ENCODE measurements around the gene DYNLT1.
"Not testable (repeated sequence)": the region's sequence is repeated elsewhere in the genome, so short reads cannot be mapped to it uniquely, and the experiment has no call there.

DYNLT1 gene

GRCh38 chr6:158626360-158627167 is 18.0 kb downstream of the DYNLT1 start:
- H3K9ac ChIP-seq (ENCODE audit: low read depth, low read length), result no peak overlapping the region
- H3K9me3 ChIP-seq (ENCODE audit: control insufficient read depth, insufficient read depth, low read length), result no peaks in the 10 kb centered on the region
- H3K36me3 ChIP-seq (ENCODE audit: insufficient read depth, low read length), result peaks cover 24% of the 10 kb centered on the region
- peaks cover 6% of the 10 kb centered on the region for H3K4me1 ChIP-seq (ENCODE audit: insufficient read depth, low read length)

GRCh38 chr6:158625881-158626305 is 18.6 kb downstream of the DYNLT1 start:
- Histone ChIP-seq H3K36me3 (ENCODE audit: insufficient read depth, low read length) (peaks cover 21% of the 10 kb centered on the region), H3K9ac (ENCODE audit: low read depth, low read length) (no peak overlapping the region), H3K4me1 (ENCODE audit: insufficient read depth, low read length) (peaks cover 6% of the 10 kb centered on the region), H3K9me3 (ENCODE audit: control insufficient read depth, insufficient read depth, low read length) (no peaks in the 10 kb centered on the region)

- Histone ChIP-seq H3K36me3 (ENCODE audit: insufficient read depth, low read length) (peaks cover 16% of the 10 kb centered on the region), H3K4me1 (ENCODE audit: insufficient read depth, low read length) (peaks cover 6% of the 10 kb centered on the region), H3K9ac (ENCODE audit: low read depth, low read length) (no peak overlapping the region), H3K9me3 (ENCODE audit: control insufficient read depth, insufficient read depth, low read length) (no peaks in the 10 kb centered on the region)
Measured at GRCh38 chr6:158624684-158625682, 19.6 kb downstream of the DYNLT1 start.

GRCh38 chr6:158622545-158623190 is 21.9 kb downstream of the DYNLT1 start:
- H3K4me1 ChIP-seq (ENCODE audit: insufficient read depth, low read length), result no peaks in the 10 kb centered on the region
- H3K9ac ChIP-seq (ENCODE audit: low read depth, low read length), result no peak overlapping the region
- H3K36me3 ChIP-seq (ENCODE audit: insufficient read depth, low read length), result peaks cover 12% of the 10 kb centered on the region

GRCh38 chr6:158621694-158622544 is 22.6 kb downstream of the DYNLT1 start:
- Histone ChIP-seq H3K4me1 (ENCODE audit: insufficient read depth, low read length) (no peaks in the 10 kb centered on the region), H3K9ac (ENCODE audit: low read depth, low read length) (no peak overlapping the region), H3K36me3 (ENCODE audit: insufficient read depth, low read length) (peaks cover 12% of the 10 kb centered on the region), H3K9me3 (ENCODE audit: control insufficient read depth, insufficient read depth, low read length) (no peaks in the 10 kb centered on the region)

More at GRCh38 chr6:158622545-158623190, 21.9 kb downstream of the DYNLT1 start:
- no peaks in the 10 kb centered on the region for H3K9me3 ChIP-seq (ENCODE audit: control insufficient read depth, insufficient read depth, low read length)

GRCh38 chr6:158620963-158621693 is 23.4 kb downstream of the DYNLT1 start:
- peaks cover 10% of the 10 kb centered on the region; the same call in 1 of the 2 replicates for H3K36me3 ChIP-seq (ENCODE audit: insufficient read depth, low read length)
- no peaks in the 10 kb centered on the region for H3K9me3 ChIP-seq (ENCODE audit: control insufficient read depth, insufficient read depth, low read length)
- H3K4me1 ChIP-seq (ENCODE audit: insufficient read depth, low read length), result no peaks in the 10 kb centered on the region
- H3K9ac ChIP-seq (ENCODE audit: low read depth, low read length), result no peak overlapping the region

GRCh38 chr6:158619922-158620801 is 24.4 kb downstream of the DYNLT1 start:
- peaks cover 5% of the 10 kb centered on the region; the same call in 1 of the 2 replicates for H3K36me3 ChIP-seq (ENCODE audit: insufficient read depth, low read length)
- no peaks in the 10 kb centered on the region for H3K9me3 ChIP-seq (ENCODE audit: control insufficient read depth, insufficient read depth, low read length)
- H3K4me1 ChIP-seq (ENCODE audit: insufficient read depth, low read length), result no peaks in the 10 kb centered on the region
- no peak overlapping the region for H3K9ac ChIP-seq (ENCODE audit: low read depth, low read length)

GRCh38 chr6:158618289-158618688 is 26.3 kb downstream of the DYNLT1 start:
- not testable (repeated sequence) for H3K9me3 ChIP-seq (ENCODE audit: control insufficient read depth, insufficient read depth, low read length); H3K4me1 ChIP-seq (ENCODE audit: insufficient read depth, low read length); H3K36me3 ChIP-seq (ENCODE audit: insufficient read depth, low read length); H3K9ac ChIP-seq (ENCODE audit: low read depth, low read length)

GRCh38 chr6:158614606-158615005 is 29.9 kb downstream of the DYNLT1 start:
- Histone ChIP-seq H3K36me3 (ENCODE audit: insufficient read depth, low read length) (peaks cover 10% of the 10 kb centered on the region; the same call in 1 of the 2 replicates), H3K4me1 (ENCODE audit: insufficient read depth, low read length) (peaks cover 19% of the 10 kb centered on the region)
- not testable (repeated sequence) for H3K9me3 ChIP-seq (ENCODE audit: control insufficient read depth, insufficient read depth, low read length); H3K9ac ChIP-seq (ENCODE audit: low read depth, low read length)

GRCh38 chr6:158611541-158612370 is 32.8 kb downstream of the DYNLT1 start:
- Histone ChIP-seq H3K9ac (ENCODE audit: low read depth, low read length) (no peak overlapping the region), H3K36me3 (ENCODE audit: insufficient read depth, low read length) (peaks cover 16% of the 10 kb centered on the region; the same call in 1 of the 2 replicates), H3K9me3 (ENCODE audit: control insufficient read depth, insufficient read depth, low read length) (no peaks in the 10 kb centered on the region), H3K4me1 (ENCODE audit: insufficient read depth, low read length) (peaks cover 19% of the 10 kb centered on the region)

GRCh38 chr6:158611039-158611438 is 33.5 kb downstream of the DYNLT1 start:
- no peak overlapping the region for H3K9ac ChIP-seq (ENCODE audit: low read depth, low read length)
- H3K9me3 ChIP-seq (ENCODE audit: control insufficient read depth, insufficient read depth, low read length), result no peaks in the 10 kb centered on the region

More at GRCh38 chr6:158611039-158611438, 33.5 kb downstream of the DYNLT1 start:
- Histone ChIP-seq H3K36me3 (ENCODE audit: insufficient read depth, low read length) (peaks cover 16% of the 10 kb centered on the region; the same call in 1 of the 2 replicates), H3K4me1 (ENCODE audit: insufficient read depth, low read length) (peaks cover 19% of the 10 kb centered on the region)
